Stimulated activated naive CD8-positive, alpha-beta T cell treated with anti-CD3 and anti-CD28 coated beads, Interleukin-15, amount 100 ng/mL, for 72 hours (primary cell): ENCODE results near the gene ZNF543.
"Not testable (repeated sequence)": the region's sequence is repeated elsewhere in the genome, so short reads cannot be mapped to it uniquely, and the experiment has no call there.

ENCODE experiments used
- ATAC-seq: fragments of 150-1000 bp; cut with Tn5 transposase; 2 replicates; pipeline ENCODE4 v1.10.0; 2021; ENCODE audit warnings: mild to moderate bottlenecking, moderate library complexity
- DNase-seq, 2 donors: peaks; one replicate each; pipeline ENCODE4 v3.0.0; 2021 to 2022
- H3K27ac Mint-ChIP-seq, 2 donors: one replicate each; pipeline ENCODE4 v1.8.0; 2022; ENCODE audit warnings: mild to moderate bottlenecking in 2 of 2, mixed read lengths in 2 of 2, moderate library complexity in 2 of 2
- H3K27me3 Mint-ChIP-seq: one replicate; pipeline ENCODE4 v1.8.0; 2022; ENCODE audit warnings: mixed read lengths
- H3K4me1 Mint-ChIP-seq: one replicate; pipeline ENCODE4 v1.8.0; 2022; ENCODE audit warnings: mild to moderate bottlenecking, mixed read lengths
- H3K4me3 Mint-ChIP-seq, 2 donors: one replicate each; pipeline ENCODE4 v1.8.0; 2022; ENCODE audit warnings: mild to moderate bottlenecking in 2 of 2, mixed read lengths in 2 of 2, moderate library complexity in 1 of 2
- H3K9me3 Mint-ChIP-seq, 2 donors: one replicate each; pipeline ENCODE4 v1.8.0; 2022; ENCODE audit warnings: mixed read lengths in 2 of 2

The ZNF543 gene

DNA sequence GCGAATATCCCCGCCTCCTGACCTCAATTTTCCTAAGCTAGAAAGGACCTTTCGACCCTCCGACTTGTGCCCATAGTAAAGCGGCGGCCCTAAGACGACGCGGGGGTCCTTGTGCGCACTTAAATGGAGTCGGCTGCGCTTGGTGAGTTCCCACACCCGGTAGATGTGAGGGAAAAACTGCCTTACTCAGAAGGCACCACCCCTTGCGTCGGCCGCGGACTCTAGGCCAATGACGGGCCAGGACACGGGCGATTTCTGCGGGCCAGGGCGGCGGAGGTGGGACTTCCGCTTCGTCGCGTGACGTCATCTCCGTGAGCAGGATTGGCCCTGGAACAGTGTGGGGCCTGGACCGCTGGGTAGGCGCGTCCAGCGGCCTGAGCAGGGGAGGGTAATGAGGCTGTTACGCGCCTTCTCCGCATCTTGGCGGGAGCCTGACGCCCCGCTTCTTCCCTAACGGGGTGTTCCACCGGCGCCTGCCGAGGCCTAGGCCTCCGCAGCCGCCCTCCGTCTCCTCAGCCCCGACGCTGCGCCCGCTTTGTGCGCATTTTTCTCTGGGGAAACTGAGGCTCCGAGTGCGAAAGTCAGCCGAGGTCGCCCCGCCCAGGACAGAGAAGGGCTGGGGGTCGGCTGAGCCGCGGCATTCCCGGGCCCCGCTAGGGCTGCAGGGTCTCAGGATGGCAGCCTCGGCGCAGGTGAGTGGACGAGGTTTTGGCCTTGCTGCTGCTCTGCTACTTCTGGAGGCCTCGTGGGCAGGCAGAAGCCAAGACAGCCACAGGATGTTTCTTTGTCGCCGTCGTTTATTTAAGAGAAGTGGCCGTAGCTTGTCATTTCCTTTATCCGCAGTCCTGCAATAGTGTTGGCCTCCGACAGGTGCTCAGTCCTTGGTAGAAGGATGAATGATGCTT, at the start of gene ZNF543:
Gene ZNF543 (plus strand): TSS at position 293 of the 905 bp plus-strand sequence. CDS start 382 bp downstream, at position 675.
- H3K27me3 Mint-ChIP-seq: peaks cover 28% of the 10 kb centered on the region
- H3K4me3 Mint-ChIP-seq: peak within 1 kb of the TSS; percentile 93 to 97
- H3K9me3 Mint-ChIP-seq: peaks cover 25 to 51% of the 10 kb centered on the region in 2 donors
- peak; percentile 88 to 94 for DNase-seq
- H3K27ac Mint-ChIP-seq: peak within 1 kb of the TSS; percentile 97 to 99
- peak; percentile 99 for ATAC-seq
- H3K4me1 Mint-ChIP-seq: peaks cover 25% of the 10 kb centered on the region

DNA sequence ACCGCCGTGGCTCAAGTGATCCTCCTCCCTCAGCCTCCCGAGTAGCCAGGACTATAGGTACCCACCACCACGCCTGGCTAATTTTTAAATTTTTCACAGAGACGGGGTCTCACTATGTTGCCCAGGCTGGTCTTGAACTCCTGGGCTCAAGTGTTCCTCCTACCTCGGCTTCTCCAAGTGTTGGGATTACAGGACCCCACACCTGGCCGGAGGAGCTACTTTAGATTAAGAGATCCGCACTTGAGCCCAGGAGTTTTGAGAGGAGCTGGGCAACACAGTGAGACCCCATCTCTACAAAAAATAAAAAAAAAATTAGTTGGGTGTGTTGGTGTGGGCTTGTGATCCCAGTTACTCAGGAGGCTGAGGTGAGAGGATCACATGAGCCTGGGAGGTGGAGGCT, 49.0 kb upstream of the ZNF543 start:
- H3K27ac Mint-ChIP-seq: no peak overlapping the region
- no peaks in the 10 kb centered on the region for H3K27me3 Mint-ChIP-seq
- H3K4me1 Mint-ChIP-seq: no peaks in the 10 kb centered on the region

DNA sequence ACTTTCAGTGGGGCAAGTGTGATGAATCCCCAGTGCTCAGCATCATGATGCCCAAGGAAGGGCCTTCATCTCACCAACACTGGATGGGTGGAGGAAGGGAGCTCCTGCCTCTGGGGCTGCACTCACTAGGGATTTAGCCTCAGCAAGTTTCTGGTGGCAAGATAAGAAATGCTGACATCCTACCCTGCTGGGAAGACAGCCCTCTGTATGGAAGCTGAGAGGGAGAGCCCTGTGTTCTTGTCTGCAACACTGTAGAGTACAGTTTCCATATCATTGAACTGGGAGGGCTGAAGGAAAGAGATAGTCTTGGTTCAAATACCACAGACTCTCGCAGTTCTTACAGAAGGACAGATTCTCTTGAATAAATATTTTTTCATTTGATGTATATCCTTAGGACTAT, 47.3 kb upstream of the ZNF543 start:
- peaks cover 4% of the 10 kb centered on the region for H3K4me1 Mint-ChIP-seq

More for the DNA sequence above, 49.0 kb upstream of the ZNF543 start:
- peaks cover 16 to 27% of the 10 kb centered on the region in 2 donors for H3K9me3 Mint-ChIP-seq
- DNase-seq (no peak), ATAC-seq (no peak)
- no peak overlapping the region for H3K4me3 Mint-ChIP-seq

DNA sequence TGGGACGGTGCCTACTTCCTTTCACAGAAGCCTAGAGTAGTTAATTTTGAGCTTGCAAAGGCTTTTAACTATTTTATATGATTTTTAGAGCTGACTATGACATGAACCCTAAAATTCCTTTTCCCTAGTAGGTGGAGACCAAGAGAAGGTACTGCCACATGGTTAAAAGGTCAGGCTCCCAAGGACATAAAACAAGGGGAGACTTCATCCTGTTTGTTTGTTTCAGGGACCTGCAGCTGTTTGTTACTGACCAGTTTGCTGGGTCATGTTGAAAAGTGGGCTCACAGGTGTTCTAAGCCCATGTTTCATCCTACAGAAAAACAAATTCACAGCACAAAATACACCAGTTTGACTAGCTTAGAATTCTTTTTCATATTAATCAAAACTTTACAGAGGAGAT, 43.8 kb upstream of the ZNF543 start:
- H3K4me1 Mint-ChIP-seq: peaks cover 10% of the 10 kb centered on the region
- H3K27ac Mint-ChIP-seq: no peak overlapping the region
- no peaks in the 10 kb centered on the region for H3K27me3 Mint-ChIP-seq
- H3K4me3 Mint-ChIP-seq: no peak overlapping the region
- ATAC-seq: no peak
- DNase-seq: no peak
- peaks cover 0 to 14% of the 10 kb centered on the region in 2 donors for H3K9me3 Mint-ChIP-seq

More for the DNA sequence above, 47.3 kb upstream of the ZNF543 start:
- no peak for ATAC-seq
- Mint-ChIP-seq H3K4me3 (no peak overlapping the region), H3K27me3 (no peaks in the 10 kb centered on the region), H3K27ac (no peak overlapping the region), H3K9me3 (peaks cover 9 to 20% of the 10 kb centered on the region in 2 donors)
- no peak for DNase-seq

DNA sequence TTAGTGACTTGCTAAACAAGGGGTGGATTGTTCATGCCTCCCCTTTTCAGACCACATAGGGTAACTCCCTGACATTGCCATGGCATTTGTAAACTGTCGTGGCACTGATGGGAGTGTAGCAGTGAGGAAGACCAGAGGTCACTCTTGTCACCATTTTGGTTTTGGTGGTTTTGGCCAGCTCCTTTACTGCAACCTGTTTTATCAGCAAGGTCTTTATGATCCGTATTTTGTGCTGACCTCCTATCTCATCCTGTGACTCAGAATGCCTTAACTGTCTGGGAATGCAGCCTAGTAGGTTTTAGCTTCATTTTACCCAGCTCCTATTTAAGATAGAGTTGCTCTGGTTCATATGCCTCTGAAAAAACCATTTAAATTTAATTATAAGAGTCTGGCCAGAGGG, 41.8 kb upstream of the ZNF543 start:
- not testable (repeated sequence) for H3K27ac Mint-ChIP-seq, H3K9me3 Mint-ChIP-seq, H3K27me3 Mint-ChIP-seq, ATAC-seq, DNase-seq
- Mint-ChIP-seq H3K4me1 (peaks cover 30% of the 10 kb centered on the region), H3K4me3 (peak overlapping the region in 1 of 2 donors; percentile 19)

DNA sequence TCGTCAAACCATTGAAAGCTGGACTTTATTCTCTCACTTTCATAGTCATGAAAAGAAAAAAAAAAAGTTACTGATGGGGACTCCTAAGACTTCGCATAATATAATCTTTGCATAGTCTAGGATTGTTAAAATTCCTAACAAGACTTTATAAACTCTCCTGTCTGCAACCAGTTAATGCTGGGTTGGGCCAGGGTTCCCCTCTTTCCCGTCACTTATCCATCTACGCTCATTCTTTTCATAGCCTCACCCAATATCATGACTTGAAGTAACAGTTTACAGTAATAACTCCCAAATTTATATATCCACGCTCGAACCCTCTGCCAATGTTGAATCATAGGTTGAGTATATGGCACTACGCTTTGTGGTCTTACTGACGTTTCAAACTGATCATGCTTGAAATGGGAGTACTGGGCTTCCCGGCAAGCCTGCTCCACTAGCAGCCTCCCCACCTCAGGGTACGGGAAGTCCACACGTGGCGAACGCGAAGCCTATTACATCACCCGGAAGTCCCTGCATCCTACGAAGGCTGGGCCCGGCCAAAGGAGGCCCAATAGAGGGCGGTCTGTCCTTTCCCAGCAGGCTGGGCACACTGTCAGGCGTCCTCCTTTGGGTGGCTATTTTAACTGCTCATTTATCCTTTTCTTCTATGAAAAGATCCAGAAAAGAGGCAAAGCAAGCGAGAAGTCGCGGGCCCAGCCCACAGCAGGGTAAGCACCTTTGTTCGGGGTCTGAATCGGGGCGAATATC, 40.7 kb upstream of the ZNF543 start:
- no peak overlapping the region for H3K4me3 Mint-ChIP-seq
- no peaks in the 10 kb centered on the region for H3K27me3 Mint-ChIP-seq
- peak; percentile 79 to 89 for DNase-seq
- no peak overlapping the region for H3K27ac Mint-ChIP-seq
- H3K4me1 Mint-ChIP-seq: peaks cover 39% of the 10 kb centered on the region
- H3K9me3 Mint-ChIP-seq: no peaks in the 10 kb centered on the region
- ATAC-seq: peak; percentile 81

DNA sequence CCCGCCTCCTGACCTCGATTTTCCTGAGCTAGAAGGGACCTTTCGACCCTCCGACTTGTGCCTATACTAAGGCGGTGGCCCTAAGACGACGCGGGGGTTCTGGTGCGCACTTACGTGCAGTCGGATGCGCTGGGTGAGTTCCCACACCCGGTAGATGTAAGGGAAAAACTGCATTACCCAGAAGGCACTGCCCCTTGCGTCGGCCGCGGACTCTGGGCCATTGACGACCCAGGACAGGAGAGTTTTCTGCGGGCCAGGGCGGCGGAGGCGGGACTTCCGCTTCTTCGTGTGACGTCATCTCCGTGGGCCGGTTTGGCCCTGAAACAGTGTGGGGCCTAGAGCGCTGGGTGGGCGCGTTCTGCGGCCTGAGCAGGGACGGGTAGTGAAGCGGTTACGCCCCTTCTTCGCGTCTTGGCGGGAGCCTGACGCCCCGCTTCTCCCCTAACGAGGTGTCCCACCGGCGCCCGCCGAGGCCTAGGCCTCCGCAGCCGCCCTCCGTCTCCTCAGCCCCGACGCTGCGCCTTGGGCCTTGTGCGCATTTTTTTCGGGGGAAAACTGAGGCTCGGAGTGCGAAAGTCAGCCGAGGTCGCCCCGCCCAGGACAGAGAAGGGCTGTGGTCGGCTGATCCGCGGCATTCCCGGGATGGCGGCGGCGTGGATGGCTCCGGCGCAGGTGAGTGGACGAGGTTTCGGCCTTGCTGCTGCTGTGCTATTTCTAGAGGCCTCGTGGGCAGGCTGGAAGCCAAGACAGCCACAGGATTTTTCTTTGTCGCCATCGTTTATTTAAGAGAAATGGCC, 39.9 kb upstream of the ZNF543 start, which contains the start of gene ZNF460:
Gene ZNF460 (plus strand): TSS at position 321 of the 797 bp plus-strand sequence. CDS start 322 bp downstream, at position 643.
- H3K27me3 Mint-ChIP-seq: no peaks in the 10 kb centered on the region
- H3K27ac Mint-ChIP-seq: no peak within 1 kb of the TSS
- peaks cover 39% of the 10 kb centered on the region for H3K4me1 Mint-ChIP-seq
- DNase-seq (peak; percentile 96 to 98), ATAC-seq (peak; percentile 85)
- H3K9me3 Mint-ChIP-seq: peaks cover 0 to 4% of the 10 kb centered on the region in 2 donors
- no peak within 1 kb of the TSS for H3K4me3 Mint-ChIP-seq

DNA sequence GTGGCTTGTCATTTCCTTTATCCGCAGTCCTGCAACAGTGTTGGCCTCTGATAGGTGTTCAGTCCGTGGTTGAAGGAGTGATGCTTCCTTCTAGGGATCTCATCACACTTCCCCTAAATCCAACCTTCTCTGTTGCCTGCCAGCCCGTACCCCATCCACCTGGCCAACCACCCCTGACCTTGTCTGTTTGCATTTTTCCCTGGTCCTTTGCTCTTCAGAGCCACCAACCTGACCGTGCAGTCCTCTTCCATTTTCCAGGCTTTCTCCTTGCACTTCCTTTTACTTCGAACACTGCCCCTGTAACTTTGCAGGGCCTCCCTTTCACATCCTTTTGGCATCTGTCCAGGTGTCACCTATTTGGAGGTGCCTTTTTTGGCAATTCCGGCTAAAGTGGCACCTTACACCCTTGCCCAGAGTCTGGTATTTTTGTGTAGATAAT, 39.3 kb upstream of the ZNF543 start:
- Mint-ChIP-seq H3K27ac (no peak overlapping the region), H3K4me1 (peaks cover 39% of the 10 kb centered on the region), H3K4me3 (no peak overlapping the region), H3K27me3 (no peaks in the 10 kb centered on the region), H3K9me3 (peaks cover 0 to 6% of the 10 kb centered on the region in 2 donors)
- ATAC-seq (no peak), DNase-seq (peak; percentile 22 to 54)

DNA sequence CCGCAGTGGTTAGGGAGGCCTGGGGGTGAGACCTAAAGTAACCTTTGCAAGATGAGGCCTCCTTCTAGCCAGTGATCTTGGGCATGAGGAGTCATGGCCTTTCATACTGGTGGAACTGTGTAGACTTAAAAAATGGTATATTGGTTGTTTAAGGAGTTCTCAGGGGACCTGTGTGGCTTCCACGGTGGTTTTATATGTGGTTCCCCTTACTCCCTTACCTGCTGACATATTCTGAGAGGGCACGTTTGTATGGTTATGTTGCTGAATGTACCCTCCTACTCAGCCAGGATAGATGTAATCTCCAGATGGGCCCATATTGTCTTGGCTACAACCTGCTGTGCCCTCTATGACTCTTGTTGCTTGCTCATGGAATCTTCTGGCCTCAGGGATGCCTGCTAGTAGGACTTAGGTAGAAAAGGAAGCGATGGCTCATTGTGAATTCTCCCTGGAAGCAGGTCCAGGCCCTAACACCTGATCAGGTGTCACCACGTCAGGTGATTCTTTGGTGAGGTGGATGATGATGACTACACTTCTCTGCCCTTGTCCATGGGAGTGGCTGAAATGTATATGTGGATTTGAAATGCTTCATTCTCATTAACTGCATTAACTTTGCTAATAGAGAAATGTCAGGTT, 38.1 kb upstream of the ZNF543 start:
- H3K4me1 Mint-ChIP-seq: peaks cover 39% of the 10 kb centered on the region
- H3K9me3 Mint-ChIP-seq: peaks cover 6 to 9% of the 10 kb centered on the region in 2 donors
- peak; percentile 43 to 75 for DNase-seq
- ATAC-seq: peak; percentile 56
- no peak overlapping the region for H3K4me3 Mint-ChIP-seq
- peak overlapping the region in 1 of 2 donors; percentile 88 for H3K27ac Mint-ChIP-seq
- H3K27me3 Mint-ChIP-seq: no peaks in the 10 kb centered on the region

DNA sequence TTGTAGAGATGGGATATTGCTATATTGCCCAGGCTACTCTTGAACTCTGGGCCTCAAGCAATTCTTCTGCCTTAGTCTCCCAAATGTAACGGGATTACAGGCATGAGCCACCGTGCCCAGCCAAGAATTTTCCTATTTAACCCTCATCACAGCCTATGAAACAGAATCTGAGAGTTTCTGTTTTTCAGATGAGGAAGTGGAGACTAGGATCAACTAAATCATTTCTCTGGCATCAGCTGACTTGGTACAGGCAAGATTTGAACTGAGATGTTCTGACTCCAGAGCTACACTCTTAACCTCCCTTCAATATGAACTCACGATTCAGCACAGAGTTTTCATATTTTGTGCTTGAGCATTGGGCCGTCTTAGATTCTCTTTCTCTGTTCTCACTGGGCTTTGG, 31.9 kb upstream of the ZNF543 start:
- peaks cover 36 to 53% of the 10 kb centered on the region in 2 donors for H3K9me3 Mint-ChIP-seq
- peaks cover 10% of the 10 kb centered on the region for H3K4me1 Mint-ChIP-seq
- no peak for ATAC-seq
- no peak overlapping the region for H3K27ac Mint-ChIP-seq
- H3K4me3 Mint-ChIP-seq: no peak overlapping the region
- DNase-seq: no peak
- no peaks in the 10 kb centered on the region for H3K27me3 Mint-ChIP-seq

DNA sequence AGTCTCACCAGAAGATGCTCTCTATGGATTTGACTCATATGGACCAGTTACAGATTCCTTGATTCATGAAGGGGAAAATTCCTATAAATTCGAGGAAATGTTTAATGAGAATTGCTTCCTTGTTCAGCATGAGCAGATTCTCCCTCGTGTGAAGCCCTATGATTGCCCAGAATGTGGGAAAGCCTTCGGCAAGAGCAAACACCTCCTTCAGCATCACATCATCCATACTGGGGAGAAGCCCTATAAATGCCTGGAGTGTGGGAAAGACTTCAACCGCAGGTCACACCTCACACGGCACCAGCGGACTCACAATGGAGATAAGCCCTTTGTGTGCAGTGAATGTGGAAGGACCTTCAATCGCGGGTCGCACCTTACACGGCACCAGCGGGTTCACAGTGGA, 29.3 kb upstream of the ZNF543 start:
- Mint-ChIP-seq H3K27me3 (no peaks in the 10 kb centered on the region), H3K4me3 (no peak overlapping the region), H3K9me3 (peaks cover 47 to 72% of the 10 kb centered on the region in 2 donors), H3K27ac (no peak overlapping the region), H3K4me1 (no peaks in the 10 kb centered on the region)
- ATAC-seq (no peak), DNase-seq (no peak)

DNA sequence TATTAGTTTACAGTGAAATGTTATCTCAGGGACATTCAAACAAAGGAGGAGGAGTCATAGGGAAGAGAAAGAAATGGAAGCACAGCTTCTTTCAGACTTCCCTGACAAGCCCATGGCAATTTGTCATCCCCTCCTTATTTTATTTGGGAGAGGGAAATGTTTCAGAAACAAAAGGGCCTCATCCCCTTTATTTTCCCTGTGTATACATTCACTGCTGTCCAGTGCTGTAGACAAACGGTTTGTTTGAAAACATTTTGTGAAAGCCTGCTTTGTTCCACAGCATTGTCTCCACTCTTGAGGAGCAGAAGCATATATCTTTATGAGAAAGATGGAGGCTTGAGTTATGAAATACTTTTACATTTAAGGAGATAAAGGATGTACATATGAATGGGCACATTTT, 27.7 kb upstream of the ZNF543 start:
- Mint-ChIP-seq H3K27ac (no peak overlapping the region), H3K4me3 (no peak overlapping the region), H3K4me1 (peaks cover 1% of the 10 kb centered on the region), H3K9me3 (peaks cover 59 to 62% of the 10 kb centered on the region in 2 donors), H3K27me3 (no peaks in the 10 kb centered on the region)
- DNase-seq: no peak
- no peak for ATAC-seq

DNA sequence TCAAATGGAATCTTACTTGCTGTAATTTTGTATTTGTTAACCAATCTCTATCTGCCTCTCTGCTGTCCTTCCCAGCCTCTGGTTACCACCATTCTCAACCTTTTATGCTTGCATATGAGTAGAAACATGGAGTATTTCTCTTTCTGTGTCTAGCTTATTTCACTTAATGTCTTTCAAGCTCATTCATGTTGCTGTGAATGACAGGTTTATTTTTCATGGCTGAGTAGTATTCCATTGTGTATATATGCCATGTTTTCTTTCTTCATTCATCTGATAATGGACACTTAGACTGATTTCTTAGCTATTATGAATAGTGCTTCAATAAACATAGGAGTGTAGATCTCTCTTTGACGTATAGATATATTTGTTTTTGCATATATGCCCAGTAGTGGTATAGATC, 26.6 kb upstream of the ZNF543 start:
- H3K9me3 Mint-ChIP-seq: peaks cover 61 to 69% of the 10 kb centered on the region in 2 donors

DNA sequence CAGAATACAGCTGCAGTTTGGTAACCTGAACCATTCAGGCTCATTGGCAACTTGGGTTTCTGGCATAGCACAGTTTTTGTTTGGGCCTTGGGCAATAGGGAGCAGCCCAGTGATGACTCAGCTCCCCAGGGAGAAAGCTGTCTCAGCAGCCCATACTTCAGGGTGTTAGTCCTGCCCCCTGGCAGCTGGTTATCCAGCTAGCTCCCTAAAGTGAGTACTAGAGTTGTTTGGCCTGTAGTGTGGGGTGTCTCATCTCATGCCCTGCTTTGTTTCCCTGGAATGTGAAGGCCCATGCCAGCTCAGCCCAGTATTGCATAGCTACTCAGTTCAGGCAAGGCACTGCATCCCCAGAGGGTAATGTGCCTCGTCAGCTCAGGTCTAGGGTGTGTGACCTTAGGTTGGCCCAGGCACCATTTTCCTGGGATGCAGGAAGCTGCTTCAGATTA, 18.2 kb upstream of the ZNF543 start:
- DNase-seq (no peak), ATAC-seq (no peak)
- Mint-ChIP-seq H3K9me3 (peaks cover 38 to 47% of the 10 kb centered on the region in 2 donors), H3K27me3 (no peaks in the 10 kb centered on the region), H3K4me3 (no peak overlapping the region), H3K27ac (no peak overlapping the region), H3K4me1 (peaks cover 16% of the 10 kb centered on the region)

More for the DNA sequence above, 26.6 kb upstream of the ZNF543 start:
- Mint-ChIP-seq H3K27me3 (no peaks in the 10 kb centered on the region), H3K27ac (no peak overlapping the region), H3K4me3 (no peak overlapping the region), H3K4me1 (peaks cover 7% of the 10 kb centered on the region)
- ATAC-seq (no peak), DNase-seq (no peak)
